AG10803 (cell line): ENCODE measurements around the gene METTL27.

ENCODE experiments used
- DNase-seq: peaks from one replicate; pipeline ENCODE4 v3.0.0; 2010; ENCODE audit warnings: low read depth
- H3K4me3 ChIP-seq: 2 replicates; pipeline ENCODE4 v1.5.1; 2011; ENCODE audit warnings: mild to moderate bottlenecking, low read length, control low read depth
- CTCF ChIP-seq: conservative IDR thresholded peaks from 2 replicates; pipeline ENCODE4 v1.5.1; 2011; ENCODE audit warnings: mild to moderate bottlenecking, low read length, control low read depth, inconsistent platforms

METTL27 gene

DNA sequence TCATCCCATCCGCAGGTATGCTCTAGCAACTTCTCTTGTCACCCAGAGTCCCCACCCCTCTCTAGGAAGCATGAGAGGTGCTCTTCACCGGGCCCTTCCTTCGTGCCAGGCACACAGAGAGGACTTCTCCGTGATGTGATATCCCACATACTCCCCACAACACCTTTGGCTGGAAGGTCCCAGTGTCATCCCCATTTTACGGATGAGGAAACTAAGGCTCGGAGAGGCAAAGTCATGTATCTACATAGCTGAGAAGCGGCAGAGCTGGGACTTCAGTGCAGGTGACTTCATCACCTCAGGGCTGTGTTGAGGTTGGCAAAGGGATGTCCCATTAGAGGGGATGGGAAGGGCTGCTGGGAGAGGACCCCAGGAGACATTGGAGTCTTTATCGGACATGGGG is 34.0 kb upstream of the METTL27 start:
- TF ChIP-seq CTCF = no peak
- no peak overlapping the region for H3K4me3 ChIP-seq
- no peak for DNase-seq

DNA sequence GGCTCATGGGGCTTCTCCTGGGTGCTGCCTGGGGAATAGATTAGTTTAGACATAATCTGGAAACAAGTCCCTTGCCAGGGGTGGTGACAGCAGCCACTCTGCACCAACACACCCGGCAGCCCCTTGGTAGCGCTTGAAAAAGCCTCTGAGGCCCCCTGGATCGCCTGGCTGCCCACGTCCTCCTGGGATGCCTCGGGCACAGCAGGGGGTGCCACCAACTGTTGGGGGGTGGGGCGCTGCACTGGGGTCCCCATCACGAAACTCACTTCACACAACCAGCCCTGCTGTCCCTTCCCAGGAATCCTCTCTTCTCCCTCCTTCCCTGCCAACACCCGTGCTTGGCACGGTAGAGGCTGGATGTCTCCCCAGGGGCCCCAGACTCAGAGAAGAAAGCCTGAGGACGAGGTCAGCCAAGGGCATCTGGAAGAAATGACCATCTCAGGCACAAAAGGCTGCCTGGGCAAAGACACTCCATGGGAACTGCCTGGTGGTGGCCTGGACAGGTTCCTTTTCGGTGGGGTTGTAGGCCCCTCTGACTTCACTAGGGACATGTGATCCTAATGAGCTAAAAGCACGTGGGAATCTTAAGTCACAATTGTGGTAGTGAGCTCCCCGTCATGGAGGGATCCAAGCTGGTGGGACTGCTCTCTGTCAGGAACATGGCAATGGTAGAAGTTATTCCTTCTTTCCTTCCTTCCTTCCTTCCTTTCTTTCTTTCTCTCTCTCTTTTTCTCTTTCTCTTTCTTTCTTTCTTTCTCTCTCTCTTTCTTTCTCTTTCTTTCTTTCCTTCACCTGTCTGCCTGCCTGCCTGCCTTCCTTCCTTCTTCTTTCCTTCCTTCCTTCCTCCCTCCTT is 30.0 kb upstream of the METTL27 start:
- DNase-seq = no peak
- no peak for TF ChIP-seq CTCF
- H3K4me3 ChIP-seq = no peak overlapping the region

DNA sequence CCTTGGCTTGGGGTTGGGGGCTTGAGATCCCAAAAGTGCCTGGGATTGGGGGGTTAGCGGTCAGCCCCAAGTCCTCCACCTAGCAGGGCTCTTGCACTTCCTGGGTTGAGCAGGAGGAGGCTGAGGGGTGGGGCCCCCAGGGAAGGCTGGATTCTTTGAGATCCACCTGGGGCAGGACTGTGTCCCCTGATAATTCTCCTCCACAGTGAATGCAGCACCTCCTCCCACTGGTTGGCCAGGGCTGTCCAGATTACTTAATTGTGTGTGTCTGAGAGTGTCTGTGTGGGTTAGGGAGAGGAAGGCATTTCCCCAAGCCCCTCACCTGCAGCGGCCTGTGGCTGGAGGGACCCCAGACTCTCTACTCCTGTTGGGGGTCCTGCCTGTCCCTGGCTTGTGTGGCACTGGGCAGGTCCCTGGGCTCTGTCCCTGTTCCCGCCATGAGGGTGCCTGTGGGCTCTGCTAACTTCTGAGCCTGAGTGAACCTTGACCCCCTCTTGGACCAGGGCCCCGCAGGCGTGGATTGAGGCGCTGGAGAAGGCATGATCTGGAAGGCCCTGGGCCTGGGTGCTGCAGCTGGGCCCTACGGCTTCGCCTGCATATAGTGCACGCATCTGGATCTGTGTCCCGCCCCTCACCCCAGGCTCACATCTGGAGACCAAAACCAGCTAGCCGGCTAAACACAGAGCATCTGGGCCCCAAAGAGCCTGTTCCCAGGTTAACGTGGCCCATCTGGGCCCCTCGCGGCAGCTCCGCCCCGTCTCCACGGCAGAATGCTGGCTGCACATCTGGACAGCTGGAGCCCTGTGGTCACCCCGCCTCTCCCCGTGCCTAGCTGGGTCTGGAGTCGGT is 29.1 kb upstream of the METTL27 start:
- peak; percentile 44 for DNase-seq
- H3K4me3 ChIP-seq = no peak overlapping the region
- TF ChIP-seq CTCF = no peak

DNA sequence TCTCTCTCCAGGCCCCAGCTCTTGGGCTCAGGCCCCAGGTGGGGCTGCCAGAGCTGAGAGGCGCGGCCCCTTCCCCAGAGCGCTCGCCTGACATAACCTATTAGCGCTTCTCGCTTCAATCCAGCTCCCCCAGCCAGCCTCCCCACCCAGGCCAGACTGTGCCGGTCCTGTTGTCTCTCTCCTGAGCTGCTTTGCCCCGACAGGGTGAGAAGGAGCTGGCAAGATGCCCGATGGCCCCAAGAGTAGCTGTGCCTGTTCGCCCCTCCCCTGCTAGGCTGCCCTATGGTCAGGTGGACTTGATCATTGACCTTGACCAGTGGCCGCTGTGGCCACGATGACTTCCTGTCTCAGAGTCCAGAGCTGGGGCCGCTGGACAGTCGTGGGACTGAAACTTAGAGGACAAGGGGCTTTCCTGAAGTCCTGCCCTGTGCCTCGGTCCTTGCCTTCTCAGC is 27.8 kb upstream of the METTL27 start:
- no peak for DNase-seq
- no peak overlapping the region for H3K4me3 ChIP-seq
- no peak for TF ChIP-seq CTCF

- DNase-seq = no peak
- no peak overlapping the region for H3K4me3 ChIP-seq
- TF ChIP-seq CTCF = no peak
These were observed 26.9 kb upstream of the METTL27 start for GRCh38 chr7:73869011-73869798.

DNA sequence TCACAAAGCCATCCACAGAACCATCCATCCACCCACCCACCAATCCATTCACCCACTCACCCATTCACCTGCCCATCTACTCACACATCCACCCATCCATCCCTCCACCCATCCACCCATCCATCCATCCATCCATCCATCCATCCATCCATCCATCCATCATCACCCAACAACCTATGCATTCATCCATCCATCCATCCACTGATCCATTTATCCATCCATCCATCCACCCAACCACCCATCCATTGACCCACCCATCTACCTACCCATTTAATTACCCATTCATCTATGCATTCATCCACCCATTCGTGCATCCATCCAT is 24.1 kb upstream of the METTL27 start:
- no peak overlapping the region for H3K4me3 ChIP-seq
- TF ChIP-seq CTCF = no peak
- DNase-seq = no peak
